Adipocyte (in vitro differentiated cells): ENCODE results near the gene CPEB3.

Experiments
- DNase-seq: peaks from one replicate; pipeline ENCODE4 v3.0.0-alpha.2; 2015; ENCODE audit warnings: low read depth
- H3K27me3 ChIP-seq: replicated peaks from 2 replicates; pipeline ENCODE4 v1.7.0; 2013; ENCODE audit warnings: mild to moderate bottlenecking, low read length, moderate library complexity; ENCODE audit not compliant: control insufficient read depth, insufficient read depth
- H3K36me3 ChIP-seq: 2 replicates; pipeline ENCODE4 v1.7.0; 2013; ENCODE audit warnings: low read length, mild to moderate bottlenecking, moderate library complexity; ENCODE audit not compliant: control insufficient read depth, insufficient read depth, severe bottlenecking
- H3K4me1 ChIP-seq: 2 replicates; pipeline ENCODE4 v1.7.0; 2013; ENCODE audit warnings: mild to moderate bottlenecking, low read length, moderate library complexity; ENCODE audit not compliant: control insufficient read depth, insufficient read depth
- H3K4me3 ChIP-seq: 2 replicates; pipeline ENCODE4 v1.7.0; 2013; ENCODE audit warnings: mild to moderate bottlenecking, low read length, moderate library complexity
- H3K9ac ChIP-seq: 2 replicates; pipeline ENCODE4 v1.7.0; 2013; ENCODE audit warnings: mild to moderate bottlenecking, low read length, moderate library complexity
- H3K9me3 ChIP-seq: 2 replicates; pipeline ENCODE4 v1.7.0; 2013; ENCODE audit warnings: mild to moderate bottlenecking, low read length, moderate library complexity; ENCODE audit not compliant: control insufficient read depth

The CPEB3 gene

GRCh38 chr10:92113911-92114600 is 176.8 kb downstream of the CPEB3 start:
- peaks cover 11% of the 10 kb centered on the region for H3K4me1 ChIP-seq
- DNase-seq, result no peak
- no peak overlapping the region for H3K9ac ChIP-seq
- no peaks in the 10 kb centered on the region for H3K36me3 ChIP-seq
- no peaks in the 10 kb centered on the region for H3K27me3 ChIP-seq
- no peaks in the 10 kb centered on the region for H3K9me3 ChIP-seq
- no peak overlapping the region for H3K4me3 ChIP-seq

GRCh38 chr10:92112462-92112861 is 178.4 kb downstream of the CPEB3 start:
- Histone ChIP-seq H3K27me3 (no peaks in the 10 kb centered on the region), H3K9ac (no peak overlapping the region), H3K36me3 (no peaks in the 10 kb centered on the region), H3K9me3 (no peaks in the 10 kb centered on the region), H3K4me1 (peaks cover 11% of the 10 kb centered on the region), H3K4me3 (no peak overlapping the region)
- no peak for DNase-seq

GRCh38 chr10:92111336-92111939 is 179.4 kb downstream of the CPEB3 start:
- peaks cover 11% of the 10 kb centered on the region for H3K4me1 ChIP-seq
- DNase-seq, result peak; percentile 28
- H3K27me3 ChIP-seq, result no peaks in the 10 kb centered on the region
- H3K4me3 ChIP-seq, result no peak overlapping the region
- H3K36me3 ChIP-seq, result no peaks in the 10 kb centered on the region
- H3K9ac ChIP-seq, result no peak overlapping the region
- H3K9me3 ChIP-seq, result no peaks in the 10 kb centered on the region

GRCh38 chr10:92110039-92110794 is 180.7 kb downstream of the CPEB3 start:
- Histone ChIP-seq H3K36me3 (no peaks in the 10 kb centered on the region), H3K9me3 (no peaks in the 10 kb centered on the region), H3K4me1 (peaks cover 11% of the 10 kb centered on the region), H3K27me3 (no peaks in the 10 kb centered on the region), H3K4me3 (no peak overlapping the region), H3K9ac (no peak overlapping the region)
- DNase-seq, result peak; percentile 29

- H3K4me1 ChIP-seq, result peaks cover 11% of the 10 kb centered on the region
- H3K27me3 ChIP-seq, result no peaks in the 10 kb centered on the region
- no peak for DNase-seq
- no peaks in the 10 kb centered on the region for H3K9me3 ChIP-seq
- no peak overlapping the region for H3K9ac ChIP-seq
- H3K4me3 ChIP-seq, result no peak overlapping the region
- H3K36me3 ChIP-seq, result no peaks in the 10 kb centered on the region
Observed at GRCh38 chr10:92108747-92109146, 182.1 kb downstream of the CPEB3 start.

GRCh38 chr10:92108120-92108519 is 182.8 kb downstream of the CPEB3 start:
- Histone ChIP-seq H3K4me1 (peaks cover 14% of the 10 kb centered on the region), H3K9me3 (no peaks in the 10 kb centered on the region), H3K4me3 (no peak overlapping the region), H3K36me3 (no peaks in the 10 kb centered on the region), H3K27me3 (no peaks in the 10 kb centered on the region), H3K9ac (no peak overlapping the region)
- DNase-seq, result no peak

GRCh38 chr10:92103376-92104090 is 187.3 kb downstream of the CPEB3 start:
- DNase-seq, result peak; percentile 26

GRCh38 chr10:92102601-92103213 is 188.2 kb downstream of the CPEB3 start:
- Histone ChIP-seq H3K4me3 (no peak overlapping the region), H3K36me3 (no peaks in the 10 kb centered on the region), H3K4me1 (peaks cover 26% of the 10 kb centered on the region), H3K9ac (no peak overlapping the region), H3K27me3 (no peaks in the 10 kb centered on the region), H3K9me3 (no peaks in the 10 kb centered on the region)
- no peak for DNase-seq

More at GRCh38 chr10:92103376-92104090, 187.3 kb downstream of the CPEB3 start:
- Histone ChIP-seq H3K9ac (no peak overlapping the region), H3K36me3 (no peaks in the 10 kb centered on the region), H3K4me3 (no peak overlapping the region), H3K27me3 (no peaks in the 10 kb centered on the region), H3K9me3 (no peaks in the 10 kb centered on the region), H3K4me1 (peaks cover 26% of the 10 kb centered on the region)

- Histone ChIP-seq H3K36me3 (no peaks in the 10 kb centered on the region), H3K9ac (no peak overlapping the region), H3K27me3 (no peaks in the 10 kb centered on the region), H3K4me3 (no peak overlapping the region), H3K4me1 (no peaks in the 10 kb centered on the region), H3K9me3 (no peaks in the 10 kb centered on the region)
- DNase-seq, result no peak
Observed at GRCh38 chr10:92094960-92095359, 195.9 kb downstream of the CPEB3 start.

- H3K27me3 ChIP-seq, result no peaks in the 10 kb centered on the region
- no peak overlapping the region for H3K9ac ChIP-seq
- H3K9me3 ChIP-seq, result no peaks in the 10 kb centered on the region
- H3K4me3 ChIP-seq, result no peak overlapping the region
- DNase-seq, result no peak
- no peaks in the 10 kb centered on the region for H3K36me3 ChIP-seq
- H3K4me1 ChIP-seq, result no peaks in the 10 kb centered on the region
Observed at GRCh38 chr10:92091965-92092364, 198.9 kb downstream of the CPEB3 start.
